Measurements from ENCODE around the gene AHDC1. TPM values are rescaled to one million over a fixed set of nuclear protein-coding genes. Genes with fewer than 3 reads are reported as not detected.

Gene AHDC1
- polyA plus RNA-seq, 1 donor (not counting 4 experiments of a cell fraction or from before 2014, with no cell fraction given) = 4.2 TPM

DNA sequence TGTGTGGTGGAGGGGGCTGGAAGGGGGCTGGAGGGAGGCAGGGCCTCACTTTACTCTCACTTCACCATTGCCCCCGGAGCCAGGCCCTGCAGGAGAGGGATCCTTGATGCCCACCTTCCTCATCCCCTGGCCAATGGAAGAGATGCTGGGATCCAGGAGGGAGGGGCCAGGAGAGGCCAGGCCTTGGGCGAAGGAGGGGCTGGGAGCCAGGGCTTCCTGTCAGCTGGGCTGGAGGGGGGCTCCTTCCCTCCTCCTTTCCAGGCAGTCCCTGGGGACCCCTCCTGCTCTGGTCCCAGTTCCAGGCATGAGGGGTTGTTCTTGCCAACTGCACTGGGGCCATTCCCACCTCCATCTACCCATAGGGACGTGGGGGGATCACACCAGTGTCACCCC lies 5.7 kb downstream of the AHDC1 start:
- Histone ChIP-seq H3K4me3 (ENCODE audit: control insufficient read depth in 2 of 3, extremely low read depth in 1 of 3, insufficient read depth in 2 of 3, low read depth in 1 of 3, low read length in 3 of 3) (no peak overlapping the region), H3K27ac (ENCODE audit: control insufficient read depth, insufficient read depth, low read length) (no peak overlapping the region)

DNA sequence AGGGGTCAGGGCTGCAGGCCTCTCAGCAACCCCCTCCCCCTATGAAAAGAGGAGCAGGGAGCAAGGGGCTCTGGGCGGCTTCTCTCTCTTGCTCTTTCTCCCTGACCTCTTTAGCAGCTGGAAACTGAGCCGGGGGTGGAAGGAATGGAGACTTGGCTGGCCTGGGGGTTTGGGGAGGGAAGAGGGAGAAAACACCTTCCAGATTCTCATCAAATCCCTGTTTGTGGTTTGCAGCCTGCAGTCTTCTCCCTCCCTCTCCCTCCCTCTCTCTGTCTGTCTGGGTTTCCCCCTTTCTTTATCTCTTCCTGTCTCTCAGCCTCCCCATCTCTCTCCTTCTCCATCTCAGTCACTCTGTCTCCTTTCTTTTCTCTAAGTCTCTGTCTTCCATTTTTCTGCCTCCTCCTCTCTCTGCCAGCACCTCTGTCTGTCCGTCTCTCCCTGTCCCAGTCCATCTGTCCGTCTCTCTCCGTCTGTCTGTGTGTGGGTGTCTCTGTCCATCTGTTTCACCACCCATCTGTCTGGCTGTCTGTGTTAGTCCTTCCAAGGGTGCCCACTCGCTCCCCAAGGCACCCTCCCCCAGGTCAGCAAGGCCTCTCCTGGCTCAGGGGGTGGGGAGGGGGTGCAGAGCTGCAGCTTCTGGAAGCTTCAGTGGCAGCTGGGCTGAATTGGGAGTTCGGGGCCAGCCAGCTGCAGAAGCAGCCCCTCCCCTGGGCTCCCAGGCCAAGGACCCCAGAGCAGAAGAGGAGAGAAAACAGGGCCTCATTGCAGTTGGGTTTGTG lies 6.2 kb downstream of the AHDC1 start:
- H3K27ac ChIP-seq (ENCODE audit: control insufficient read depth, insufficient read depth, low read length) = no peak overlapping the region
- H3K79me2 ChIP-seq (ENCODE audit: control insufficient read depth, insufficient read depth, low read length) = peaks cover 94% of the 10 kb centered on the region
- no peak overlapping the region for H3K4me2 ChIP-seq (ENCODE audit: control insufficient read depth, extremely low read depth, insufficient read depth, low read depth, low read length)
- no peak overlapping the region for H3K9ac ChIP-seq (ENCODE audit: control insufficient read depth, extremely low read depth, insufficient read depth, low read length)
- H3K36me3 ChIP-seq (ENCODE audit: control insufficient read depth in 2 of 2, extremely low read depth in 1 of 2, insufficient read depth in 2 of 2, low read length in 2 of 2) = peaks cover 2 to 3% of the 10 kb centered on the region in 2 experiments
- dilution Hi-C loops (cut with MboI; ENCODE audit: extremely low pct_ligation_motif_present, low sequenced_read_pairs) = loop anchor here (25.0 kb wide), 1 partner anchor 185 kb away; no protein-coding TSS in a partner anchor
- no peak overlapping the region for H2AFZ ChIP-seq (ENCODE audit: control insufficient read depth, low read length)
- DNase-seq (ENCODE audit: low read depth, low spot score) (no peak), FAIRE-seq (no peak)
- H4K20me1 ChIP-seq (ENCODE audit: control insufficient read depth, extremely low read depth, insufficient read depth, low read length) = peaks cover 47% of the 10 kb centered on the region
- no peaks in the 10 kb centered on the region for H3K9me3 ChIP-seq (ENCODE audit: control insufficient read depth, low read depth, low read length)
- no peak overlapping the region for H3K4me3 ChIP-seq (ENCODE audit: control insufficient read depth in 2 of 3, extremely low read depth in 1 of 3, insufficient read depth in 2 of 3, low read depth in 1 of 3, low read length in 3 of 3)
- peaks cover 55% of the 10 kb centered on the region for H3K4me1 ChIP-seq (ENCODE audit: control insufficient read depth, extremely low read depth, insufficient read depth, low read length)
- no peaks in the 10 kb centered on the region for H3K27me3 ChIP-seq (ENCODE audit: control insufficient read depth, extremely low read depth, insufficient read depth, low read length)
- TF ChIP-seq, protein P1, sequence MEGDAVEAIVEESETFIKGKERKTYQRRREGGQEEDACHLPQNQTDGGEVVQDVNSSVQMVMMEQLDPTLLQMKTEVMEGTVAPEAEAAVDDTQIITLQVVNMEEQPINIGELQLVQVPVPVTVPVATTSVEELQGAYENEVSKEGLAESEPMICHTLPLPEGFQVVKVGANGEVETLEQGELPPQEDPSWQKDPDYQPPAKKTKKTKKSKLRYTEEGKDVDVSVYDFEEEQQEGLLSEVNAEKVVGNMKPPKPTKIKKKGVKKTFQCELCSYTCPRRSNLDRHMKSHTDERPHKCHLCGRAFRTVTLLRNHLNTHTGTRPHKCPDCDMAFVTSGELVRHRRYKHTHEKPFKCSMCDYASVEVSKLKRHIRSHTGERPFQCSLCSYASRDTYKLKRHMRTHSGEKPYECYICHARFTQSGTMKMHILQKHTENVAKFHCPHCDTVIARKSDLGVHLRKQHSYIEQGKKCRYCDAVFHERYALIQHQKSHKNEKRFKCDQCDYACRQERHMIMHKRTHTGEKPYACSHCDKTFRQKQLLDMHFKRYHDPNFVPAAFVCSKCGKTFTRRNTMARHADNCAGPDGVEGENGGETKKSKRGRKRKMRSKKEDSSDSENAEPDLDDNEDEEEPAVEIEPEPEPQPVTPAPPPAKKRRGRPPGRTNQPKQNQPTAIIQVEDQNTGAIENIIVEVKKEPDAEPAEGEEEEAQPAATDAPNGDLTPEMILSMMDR (optimal IDR thresholded peaks at IDR 0.05 in 1 of 3, IDR thresholded peaks at IDR 0.05 in 1 of 3, conservative IDR thresholded peaks at IDR 0.05 in 1 of 3; ENCODE audit: extremely low read depth in 1 of 3, insufficient read depth in 2 of 3, low read length in 3 of 3) = no peak
- no peak for TF ChIP-seq EZH2 (IDR thresholded peaks at IDR 0.05; ENCODE audit: low read length)
- H3K9me1 ChIP-seq (ENCODE audit: control insufficient read depth, extremely low read depth, insufficient read depth, low read length) = peaks cover 7% of the 10 kb centered on the region

More for the DNA sequence above, 5.7 kb downstream of the AHDC1 start:
- peaks cover 2 to 3% of the 10 kb centered on the region in 2 experiments for H3K36me3 ChIP-seq (ENCODE audit: control insufficient read depth in 2 of 2, extremely low read depth in 1 of 2, insufficient read depth in 2 of 2, low read length in 2 of 2)
- H3K27me3 ChIP-seq (ENCODE audit: control insufficient read depth, extremely low read depth, insufficient read depth, low read length) = no peaks in the 10 kb centered on the region
- no peak overlapping the region for H3K4me2 ChIP-seq (ENCODE audit: control insufficient read depth, extremely low read depth, insufficient read depth, low read depth, low read length)
- DNase-seq (ENCODE audit: low read depth, low spot score) = no peak
- H3K9me3 ChIP-seq (ENCODE audit: control insufficient read depth, low read depth, low read length) = no peaks in the 10 kb centered on the region
- no peak overlapping the region for H3K9ac ChIP-seq (ENCODE audit: control insufficient read depth, extremely low read depth, insufficient read depth, low read length)
- H3K9me1 ChIP-seq (ENCODE audit: control insufficient read depth, extremely low read depth, insufficient read depth, low read length) = peaks cover 7% of the 10 kb centered on the region
- FAIRE-seq = no peak
- H2AFZ ChIP-seq (ENCODE audit: control insufficient read depth, low read length) = no peak overlapping the region
- dilution Hi-C loops (cut with MboI; ENCODE audit: extremely low pct_ligation_motif_present, low sequenced_read_pairs) = loop anchor here (25.0 kb wide), 1 partner anchor 186 kb away; no protein-coding TSS in a partner anchor
- H3K4me1 ChIP-seq (ENCODE audit: control insufficient read depth, extremely low read depth, insufficient read depth, low read length) = peaks cover 55% of the 10 kb centered on the region
- H3K79me2 ChIP-seq (ENCODE audit: control insufficient read depth, insufficient read depth, low read length) = peaks cover 93% of the 10 kb centered on the region
- no peak for TF ChIP-seq EZH2 (IDR thresholded peaks at IDR 0.05; ENCODE audit: low read length)
- H4K20me1 ChIP-seq (ENCODE audit: control insufficient read depth, extremely low read depth, insufficient read depth, low read length) = peaks cover 47% of the 10 kb centered on the region
